OCI-LY7 (cell line): ENCODE results near the gene ABCA8. TPM values are rescaled to one million over a fixed set of nuclear protein-coding genes. Genes with fewer than 3 reads are reported as not detected.
"Not testable (repeated sequence)": the region's sequence is repeated elsewhere in the genome, so short reads cannot be mapped to it uniquely, and the experiment has no call there.

Experiments
- BruUV-seq: library from RNA; stranded (reverse); fragments of 400-500 nt; replicated peaks from 2 replicates; lab custom pipeline; 2021; lab: Mats Ljungman, UMichigan
- CTCF ChIA-PET: fragments of 300-600 bp; sonication (Branson Sonifier 250); formaldehyde crosslinking; loops from one replicate; lab custom pipeline; 2022; ENCODE audit warnings: antibody characterized with exemption; ENCODE audit not compliant: unreplicated experiment; lab: Charles Lee
- POLR2A ChIA-PET: fragments of 300-600 bp; sonication (Branson Sonifier 250); formaldehyde crosslinking; loops from one replicate; lab custom pipeline; 2022; ENCODE audit warnings: antibody characterized with exemption; lab: Charles Lee
- DNase-seq: peaks from one replicate; pipeline ENCODE4 v3.0.0-alpha.2; 2015; ENCODE audit warnings: low spot score
- H2AFZ ChIP-seq: fragments of 200-600 bp; sonication (generic), shearing (Covaris generic); 2 replicates; pipeline ENCODE4 v1.6.1; 2014; ENCODE audit warnings: mild to moderate bottlenecking, antibody characterized with exemption, low read length, moderate library complexity
- H3K27ac ChIP-seq: fragments of 200-600 bp; sonication (generic); 2 replicates; pipeline ENCODE4 v1.5.1; 2014; ENCODE audit warnings: mixed run types, low read depth, mild to moderate bottlenecking, moderate library complexity, low read length, inconsistent platforms; ENCODE audit not compliant: poor library complexity, severe bottlenecking
- H3K36me3 ChIP-seq: fragments of 200-600 bp; sonication (generic); 2 replicates; pipeline ENCODE4 v1.6.1; 2014; ENCODE audit warnings: mild to moderate bottlenecking, antibody characterized with exemption, low read length, moderate library complexity, mixed read lengths; ENCODE audit not compliant: insufficient read depth
- H3K4me1 ChIP-seq: fragments of 200-600 bp; sonication (generic); 2 replicates; pipeline ENCODE4 v1.5.1; 2014; ENCODE audit warnings: mild to moderate bottlenecking, low read length; ENCODE audit not compliant: insufficient read depth, poor library complexity, severe bottlenecking
- H3K4me2 ChIP-seq: fragments of 200-600 bp; sonication (generic); 2 replicates; pipeline ENCODE4 v1.6.1; 2014; ENCODE audit warnings: mild to moderate bottlenecking, low read length
- H3K4me3 ChIP-seq: fragments of 200-600 bp; sonication (generic); 2 replicates; pipeline ENCODE4 v1.5.1; 2014; ENCODE audit warnings: mild to moderate bottlenecking, low read depth, low read length; ENCODE audit not compliant: poor library complexity, severe bottlenecking
- H3K79me2 ChIP-seq: fragments of 200-600 bp; sonication (generic); 2 replicates; pipeline ENCODE4 v1.6.1; 2016; ENCODE audit warnings: low read depth, mild to moderate bottlenecking, low read length, moderate library complexity, mixed read lengths; ENCODE audit not compliant: insufficient read depth
- H3K9me2 ChIP-seq: fragments of 200-600 bp; sonication (generic); 2 replicates; pipeline ENCODE4 v1.6.1; 2016; ENCODE audit warnings: mild to moderate bottlenecking, low read length, mixed read lengths; ENCODE audit not compliant: insufficient read depth
- H3K9me3 ChIP-seq: fragments of 200-600 bp; sonication (generic); 2 replicates; pipeline ENCODE4 v1.6.1; 2014; ENCODE audit warnings: mild to moderate bottlenecking, mixed run types, low read length, mixed read lengths
- H4K20me1 ChIP-seq: fragments of 200-600 bp; sonication (generic); 2 replicates; pipeline ENCODE4 v1.6.1; 2014; ENCODE audit warnings: mild to moderate bottlenecking, antibody characterized with exemption, low read length, moderate library complexity, mixed read lengths; ENCODE audit not compliant: insufficient read depth
- CTCF ChIP-seq: fragments of 200-600 bp; sonication (generic); conservative IDR thresholded peaks from 2 replicates; pipeline ENCODE4 v1.5.1; 2014; ENCODE audit warnings: mild to moderate bottlenecking, antibody characterized with exemption, low read length, moderate library complexity, mixed read lengths
- EZH2phosphoT487 ChIP-seq: fragments of 200-600 bp; sonication (generic); IDR thresholded peaks from 2 replicates; pipeline ENCODE4 v1.6.1; 2018; ENCODE audit warnings: low read depth, borderline replicate concordance, mild to moderate bottlenecking, mixed run types, antibody characterized with exemption, low read length, moderate library complexity, mixed read lengths
- intact Hi-C: fragments of 100-400 bp; cut with micrococcal nuclease; formaldehyde crosslinking; loops from one replicate; pipeline ENCODE4 v1.10.0; 2022; ENCODE audit not compliant: unreplicated experiment
- total RNA-seq, 2 experiments: library from RNA; depleted of rRNA in 1 of 2; stranded (reverse); fragments of >200 nt in 1 of 2; shearing (Covaris generic) in 1 of 2; gene quantifications; 2 replicates each; pipeline ENCODE4 v1.2.3, GENCODE V29; 2014 to 2022

ABCA8 gene
- total RNA-seq, 2 experiments from 2014 or later = not detected

- TF ChIP-seq EZH2phosphoT487 (no peak), CTCF (no peak)
- Histone ChIP-seq H3K9me3 (no peaks in the 10 kb centered on the region), H4K20me1 (no peaks in the 10 kb centered on the region), H3K4me2 (no peak overlapping the region), H3K27ac (no peak overlapping the region), H3K9me2 (no peaks in the 10 kb centered on the region), H3K4me3 (no peak overlapping the region), H3K79me2 (no peaks in the 10 kb centered on the region), H3K36me3 (no peaks in the 10 kb centered on the region), H3K4me1 (no peaks in the 10 kb centered on the region), H2AFZ (no peak overlapping the region)
- ChIA-PET CTCF (no interaction called here), POLR2A (interaction anchor here (0.9 kb wide), 1 partner anchor 1803 kb away, joined by 3 read pairs; no protein-coding TSS in a partner anchor)
- intact Hi-C loops = no loop called here
- no TSS peak for BruUV-seq
- no peak for DNase-seq
Measured at GRCh38 chr17:68963958-68964357, 8.8 kb upstream of the ABCA8 start.

GRCh38 chr17:68961214-68961882 lies 6.2 kb upstream of the ABCA8 start:
- ChIA-PET CTCF (no interaction called here), POLR2A (no interaction called here)
- H3K27ac ChIP-seq = no peak overlapping the region
- no peak overlapping the region for H3K4me3 ChIP-seq
- H4K20me1 ChIP-seq = no peaks in the 10 kb centered on the region
- intact Hi-C loops = no loop called here
- no peaks in the 10 kb centered on the region for H3K36me3 ChIP-seq
- no peaks in the 10 kb centered on the region for H3K4me1 ChIP-seq
- H3K9me3 ChIP-seq = no peaks in the 10 kb centered on the region
- H3K4me2 ChIP-seq = no peak overlapping the region
- BruUV-seq = no TSS peak
- TF ChIP-seq CTCF (no peak), EZH2phosphoT487 (no peak)
- no peaks in the 10 kb centered on the region for H3K79me2 ChIP-seq
- no peak for DNase-seq
- no peak overlapping the region for H2AFZ ChIP-seq
- no peaks in the 10 kb centered on the region for H3K9me2 ChIP-seq

GRCh38 chr17:68959117-68959516 lies 3.9 kb upstream of the ABCA8 start:
- POLR2A ChIA-PET, H3K36me3 ChIP-seq, H4K20me1 ChIP-seq, H3K9me2 ChIP-seq, H3K79me2 ChIP-seq, H3K27ac ChIP-seq, H3K4me2 ChIP-seq, H3K4me1 ChIP-seq, H2AFZ ChIP-seq, intact Hi-C loops, H3K9me3 ChIP-seq, DNase-seq, H3K4me3 ChIP-seq, BruUV-seq, CTCF ChIA-PET: not testable (repeated sequence)
